GM23338 (cell line): ENCODE data around the gene DCN.

ENCODE experiments used
- CREB1 ChIP-seq: fragments of 250-450 bp; sonication (Bioruptor Pico); IDR thresholded peaks from 2 replicates; pipeline ENCODE4 v1.5.0; 2020; ENCODE audit warnings: low read depth, mild to moderate bottlenecking, moderate library complexity
- EZH2 ChIP-seq: fragments of 200-600 bp; sonication (generic); IDR thresholded peaks from one replicate; pipeline ENCODE4 v1.8.0; 2017; ENCODE audit warnings: antibody characterized with exemption, mild to moderate bottlenecking, low read depth; ENCODE audit not compliant: unreplicated experiment
- EZH2phosphoT487 ChIP-seq: fragments of 200-600 bp; sonication (generic); IDR thresholded peaks from one replicate; pipeline ENCODE4 v1.8.1; 2018; ENCODE audit warnings: antibody characterized with exemption; ENCODE audit not compliant: unreplicated experiment
- JUNB ChIP-seq: IDR thresholded peaks from one replicate; pipeline ENCODE4 v1.6.1; 2016; ENCODE audit warnings: antibody characterized with exemption; ENCODE audit not compliant: unreplicated experiment
- NANOG ChIP-seq: IDR thresholded peaks from 2 replicates; pipeline ENCODE4 v1.6.1; 2016; ENCODE audit warnings: antibody characterized with exemption, borderline replicate concordance
- POLR2AphosphoS5 ChIP-seq: IDR thresholded peaks from 2 replicates; pipeline ENCODE4 v1.6.1; 2016; ENCODE audit warnings: antibody characterized with exemption, low read depth
- STAT1 ChIP-seq: IDR thresholded peaks from one replicate; pipeline ENCODE4 v1.6.1; 2016; ENCODE audit warnings: antibody characterized with exemption; ENCODE audit not compliant: unreplicated experiment
- ZNF114 ChIP-seq: fragments of 250-450 bp; sonication (Bioruptor Pico); IDR thresholded peaks from 2 replicates; pipeline ENCODE4 v1.5.0; 2020; ENCODE audit warnings: mild to moderate bottlenecking, moderate library complexity
- ZNF331 ChIP-seq: fragments of 250-450 bp; sonication (Bioruptor Pico); IDR thresholded peaks from 2 replicates; pipeline ENCODE4 v1.5.0; 2020; ENCODE audit warnings: low read depth, mild to moderate bottlenecking, moderate library complexity
- TF ChIP-seq, protein P1 (sequence below), 2 experiments: fragments of 200-600 bp in 1 of 2; sonication (generic) in 1 of 2; conservative IDR thresholded peaks; 2 replicates each; pipeline versions ENCODE4 v1.5.1 to v1.6.1; 2016 to 2017; ENCODE audit warnings: antibody characterized with exemption in 2 of 2, low read depth in 2 of 2, mild to moderate bottlenecking in 2 of 2, moderate library complexity in 1 of 2
- TF ChIP-seq, protein P2 (sequence below): IDR thresholded peaks from one replicate; pipeline ENCODE4 v1.6.1; 2018; ENCODE audit warnings: antibody characterized with exemption; ENCODE audit not compliant: unreplicated experiment

DNA sequence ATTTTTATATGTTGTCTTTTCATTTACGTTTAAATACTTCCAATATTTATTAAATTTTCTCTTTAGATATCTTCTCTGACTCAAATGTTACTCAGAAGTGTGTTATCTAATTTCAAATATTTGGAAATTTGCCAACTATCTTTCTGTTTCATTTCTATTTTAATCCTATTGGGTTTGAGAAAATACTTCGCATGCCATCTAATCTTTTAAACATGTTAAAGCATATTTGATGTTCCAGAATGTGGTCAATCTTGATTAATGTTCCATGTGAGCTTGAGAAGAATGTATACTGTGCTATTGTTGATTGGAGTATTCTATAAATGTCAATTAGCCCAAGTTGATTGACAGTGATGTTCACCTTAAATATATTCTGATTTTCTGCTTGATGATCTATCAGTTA lies 11.9 kb upstream of the DCN start:
- TF ChIP-seq, protein P1, sequence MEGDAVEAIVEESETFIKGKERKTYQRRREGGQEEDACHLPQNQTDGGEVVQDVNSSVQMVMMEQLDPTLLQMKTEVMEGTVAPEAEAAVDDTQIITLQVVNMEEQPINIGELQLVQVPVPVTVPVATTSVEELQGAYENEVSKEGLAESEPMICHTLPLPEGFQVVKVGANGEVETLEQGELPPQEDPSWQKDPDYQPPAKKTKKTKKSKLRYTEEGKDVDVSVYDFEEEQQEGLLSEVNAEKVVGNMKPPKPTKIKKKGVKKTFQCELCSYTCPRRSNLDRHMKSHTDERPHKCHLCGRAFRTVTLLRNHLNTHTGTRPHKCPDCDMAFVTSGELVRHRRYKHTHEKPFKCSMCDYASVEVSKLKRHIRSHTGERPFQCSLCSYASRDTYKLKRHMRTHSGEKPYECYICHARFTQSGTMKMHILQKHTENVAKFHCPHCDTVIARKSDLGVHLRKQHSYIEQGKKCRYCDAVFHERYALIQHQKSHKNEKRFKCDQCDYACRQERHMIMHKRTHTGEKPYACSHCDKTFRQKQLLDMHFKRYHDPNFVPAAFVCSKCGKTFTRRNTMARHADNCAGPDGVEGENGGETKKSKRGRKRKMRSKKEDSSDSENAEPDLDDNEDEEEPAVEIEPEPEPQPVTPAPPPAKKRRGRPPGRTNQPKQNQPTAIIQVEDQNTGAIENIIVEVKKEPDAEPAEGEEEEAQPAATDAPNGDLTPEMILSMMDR (conservative IDR thresholded peaks at IDR 0.05; ENCODE audit: low read depth in 2 of 2): no peak
- TF ChIP-seq CREB1 (no peak), EZH2 (no peak), JUNB (no peak), POLR2AphosphoS5 (no peak), EZH2phosphoT487 (no peak), ZNF114 (CRISPR knock-in tag) (no peak), ZNF331 (CRISPR knock-in tag) (no peak), STAT1 (no peak), NANOG (no peak)
- TF ChIP-seq, protein P2, sequence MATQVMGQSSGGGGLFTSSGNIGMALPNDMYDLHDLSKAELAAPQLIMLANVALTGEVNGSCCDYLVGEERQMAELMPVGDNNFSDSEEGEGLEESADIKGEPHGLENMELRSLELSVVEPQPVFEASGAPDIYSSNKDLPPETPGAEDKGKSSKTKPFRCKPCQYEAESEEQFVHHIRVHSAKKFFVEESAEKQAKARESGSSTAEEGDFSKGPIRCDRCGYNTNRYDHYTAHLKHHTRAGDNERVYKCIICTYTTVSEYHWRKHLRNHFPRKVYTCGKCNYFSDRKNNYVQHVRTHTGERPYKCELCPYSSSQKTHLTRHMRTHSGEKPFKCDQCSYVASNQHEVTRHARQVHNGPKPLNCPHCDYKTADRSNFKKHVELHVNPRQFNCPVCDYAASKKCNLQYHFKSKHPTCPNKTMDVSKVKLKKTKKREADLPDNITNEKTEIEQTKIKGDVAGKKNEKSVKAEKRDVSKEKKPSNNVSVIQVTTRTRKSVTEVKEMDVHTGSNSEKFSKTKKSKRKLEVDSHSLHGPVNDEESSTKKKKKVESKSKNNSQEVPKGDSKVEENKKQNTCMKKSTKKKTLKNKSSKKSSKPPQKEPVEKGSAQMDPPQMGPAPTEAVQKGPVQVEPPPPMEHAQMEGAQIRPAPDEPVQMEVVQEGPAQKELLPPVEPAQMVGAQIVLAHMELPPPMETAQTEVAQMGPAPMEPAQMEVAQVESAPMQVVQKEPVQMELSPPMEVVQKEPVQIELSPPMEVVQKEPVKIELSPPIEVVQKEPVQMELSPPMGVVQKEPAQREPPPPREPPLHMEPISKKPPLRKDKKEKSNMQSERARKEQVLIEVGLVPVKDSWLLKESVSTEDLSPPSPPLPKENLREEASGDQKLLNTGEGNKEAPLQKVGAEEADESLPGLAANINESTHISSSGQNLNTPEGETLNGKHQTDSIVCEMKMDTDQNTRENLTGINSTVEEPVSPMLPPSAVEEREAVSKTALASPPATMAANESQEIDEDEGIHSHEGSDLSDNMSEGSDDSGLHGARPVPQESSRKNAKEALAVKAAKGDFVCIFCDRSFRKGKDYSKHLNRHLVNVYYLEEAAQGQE: no peak
